Measurements from ENCODE around the gene ZMYM3.
"Not testable (repeated sequence)": the region's sequence is repeated elsewhere in the genome, so short reads cannot be mapped to it uniquely, and the experiment has no call there.

Gene ZMYM3

DNA sequence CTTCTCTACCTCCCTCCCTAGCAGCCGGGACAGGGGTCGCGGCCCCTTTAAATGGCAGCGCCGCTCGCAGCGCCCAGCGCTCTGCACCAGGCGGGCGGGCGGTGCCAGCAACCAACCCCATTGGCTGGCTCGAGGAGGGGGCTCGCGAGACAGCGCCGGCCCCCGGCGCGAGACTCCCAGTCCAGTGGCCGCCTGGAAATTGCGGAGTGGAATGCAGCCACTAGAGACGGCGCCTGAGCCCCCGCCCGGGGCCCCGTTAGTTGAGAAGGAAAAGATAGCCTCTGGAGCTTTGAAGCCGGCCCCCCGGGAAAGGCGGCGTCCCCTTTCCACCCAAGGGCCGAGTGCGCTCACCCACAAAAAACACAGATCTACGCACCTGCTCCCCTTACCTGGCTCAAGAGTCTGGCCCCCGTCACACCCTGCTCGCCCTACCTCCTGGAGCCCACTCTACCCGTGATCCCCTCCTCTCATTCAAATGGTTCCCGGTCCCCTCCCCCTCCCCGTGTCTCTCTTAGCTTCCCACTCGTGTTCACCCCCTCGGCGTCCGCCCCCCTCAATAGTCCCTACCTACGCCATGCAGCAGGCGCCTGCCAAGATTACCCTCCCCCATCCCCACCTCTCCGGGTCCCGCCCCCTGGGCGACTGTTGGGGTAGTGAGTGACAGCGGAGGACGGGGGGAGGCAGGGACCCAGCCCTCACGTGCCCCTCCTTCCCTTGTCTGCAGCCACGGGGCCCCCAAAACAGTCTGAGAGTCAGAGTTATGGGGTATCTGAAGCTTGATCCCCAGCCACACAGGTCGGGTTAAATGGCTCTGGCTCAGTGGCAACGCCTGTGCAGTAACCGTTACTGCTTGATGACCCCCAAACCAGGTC, at the start of gene ZMYM3:
Gene ZMYM3 (minus strand): TSS at position 49 of the 872 bp plus-strand sequence. CDS start 885 bp downstream, outside the sequence.
- DNase-seq (ENCODE audit: low read depth in 1 of 2, low spot score in 1 of 2): peak; percentile 50 to 58

DNA sequence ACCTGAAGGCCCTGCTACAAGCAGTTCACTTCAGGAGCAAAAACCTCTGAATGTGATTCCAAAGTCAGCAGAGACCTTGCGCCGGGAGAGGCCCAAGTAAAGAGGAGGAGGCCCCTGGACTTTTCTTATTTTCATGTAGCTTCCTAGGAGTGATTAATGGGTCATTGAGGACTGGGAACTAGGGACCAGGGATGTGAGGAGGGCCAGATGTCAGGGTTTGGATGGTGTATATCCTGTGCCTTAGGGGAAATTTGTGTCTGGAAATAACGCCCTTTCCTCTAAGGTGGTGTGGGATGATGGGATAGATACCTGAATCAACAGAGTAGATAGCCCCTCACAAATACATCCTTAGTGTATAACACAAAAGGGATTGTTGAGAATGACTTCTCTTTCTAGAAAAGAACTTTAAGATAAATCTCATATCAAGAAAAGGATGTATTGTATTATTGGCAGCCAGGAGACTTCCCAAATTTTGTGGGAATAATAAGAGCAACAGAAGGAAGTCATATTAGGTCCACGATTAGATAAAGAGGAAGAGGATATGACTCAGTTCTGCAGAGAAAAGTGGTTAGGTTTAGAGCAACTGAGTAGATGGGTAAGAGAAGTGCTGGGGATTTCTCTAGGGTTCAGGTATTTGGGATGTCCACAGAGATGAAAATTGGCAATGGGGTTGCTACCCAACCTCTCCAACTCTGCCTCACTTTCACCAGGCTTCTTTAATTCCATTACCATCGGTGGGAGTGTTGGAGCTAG, 48.7 kb upstream of the ZMYM3 start:
- no peak for DNase-seq (ENCODE audit: low read depth in 1 of 2, low spot score in 1 of 2)

DNA sequence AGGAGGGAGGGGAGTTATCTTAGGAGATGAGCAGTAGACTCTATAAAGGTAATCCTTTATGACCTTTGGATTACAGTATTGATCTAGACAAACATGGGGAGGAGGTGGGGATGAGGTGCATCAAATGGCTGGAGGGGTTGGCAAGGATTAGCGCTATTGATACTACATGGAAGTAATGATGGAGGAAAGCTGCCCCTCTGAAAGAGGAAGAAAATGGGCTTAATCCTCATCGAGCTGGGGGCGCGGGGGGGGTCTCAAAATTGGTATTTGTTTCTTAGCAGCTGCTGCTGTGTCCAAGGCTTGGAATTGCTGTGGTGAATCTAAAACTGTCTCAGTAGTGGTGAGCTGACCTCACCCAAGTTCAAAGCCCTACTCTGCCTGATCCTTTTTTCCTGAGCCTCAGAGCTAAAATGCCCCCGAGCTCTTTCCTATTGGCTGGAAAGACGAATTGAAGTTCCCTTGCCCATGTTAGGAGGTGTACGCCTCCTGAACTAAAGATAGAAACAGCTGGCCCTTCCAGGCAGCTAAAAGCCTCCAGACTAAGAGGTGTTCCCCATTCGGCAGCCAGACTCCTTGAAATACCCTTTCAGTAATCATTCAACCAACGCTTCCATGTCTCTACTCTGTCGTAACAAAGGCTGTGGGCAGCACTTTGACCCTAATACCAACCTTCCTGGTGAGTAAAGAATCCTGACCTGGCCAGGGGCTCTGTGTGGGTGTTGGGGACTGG, 47.4 kb upstream of the ZMYM3 start, which contains the start of gene ITGB1BP2:
Gene ITGB1BP2 (plus strand): TSS at position 556 of the 730 bp plus-strand sequence. CDS start 57 bp downstream, at position 613.
- DNase-seq (ENCODE audit: low read depth in 1 of 2, low spot score in 1 of 2): no peak

DNA sequence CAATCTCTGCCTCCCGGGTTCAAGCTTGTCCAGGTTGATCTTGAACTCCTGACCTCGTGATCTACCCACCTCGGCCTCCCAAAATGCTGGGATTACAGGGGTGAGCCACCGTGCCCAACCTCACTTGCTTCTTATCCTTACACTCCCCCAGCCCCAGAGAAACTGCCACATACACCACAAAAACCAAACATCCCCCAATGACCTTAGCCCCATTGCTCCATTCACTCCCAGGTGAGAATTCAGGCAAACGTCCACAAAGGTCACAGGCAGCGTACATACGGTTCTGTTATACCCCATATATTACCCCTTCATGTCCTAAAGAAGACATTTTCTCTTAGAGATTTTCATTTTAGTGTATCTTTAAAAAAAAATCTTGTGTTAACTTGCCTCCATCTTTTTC, 46.6 kb upstream of the ZMYM3 start:
- not testable (repeated sequence) for DNase-seq (ENCODE audit: low read depth in 1 of 2, low spot score in 1 of 2)

DNA sequence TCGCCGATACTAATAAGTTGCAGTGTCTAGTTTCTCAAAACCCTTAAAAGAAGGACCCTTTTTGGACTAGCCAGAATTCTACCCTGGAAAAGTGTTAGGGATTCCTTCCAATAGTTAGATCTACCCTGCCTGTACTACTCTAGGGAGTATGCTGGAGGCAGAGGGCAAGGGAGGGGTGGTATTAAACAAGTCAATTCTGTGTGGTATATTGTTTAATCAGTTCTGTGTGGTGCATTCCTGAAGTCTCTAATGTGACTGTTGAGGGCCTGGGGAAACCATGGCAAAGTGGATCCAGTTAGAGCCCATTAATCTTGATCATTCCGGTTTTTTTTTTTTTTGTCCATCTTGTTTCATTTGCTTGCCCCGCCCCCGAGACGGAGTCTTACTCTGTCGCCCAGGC, 46.1 kb upstream of the ZMYM3 start:
- DNase-seq (ENCODE audit: low read depth in 1 of 2, low spot score in 1 of 2): not testable (repeated sequence)

DNA sequence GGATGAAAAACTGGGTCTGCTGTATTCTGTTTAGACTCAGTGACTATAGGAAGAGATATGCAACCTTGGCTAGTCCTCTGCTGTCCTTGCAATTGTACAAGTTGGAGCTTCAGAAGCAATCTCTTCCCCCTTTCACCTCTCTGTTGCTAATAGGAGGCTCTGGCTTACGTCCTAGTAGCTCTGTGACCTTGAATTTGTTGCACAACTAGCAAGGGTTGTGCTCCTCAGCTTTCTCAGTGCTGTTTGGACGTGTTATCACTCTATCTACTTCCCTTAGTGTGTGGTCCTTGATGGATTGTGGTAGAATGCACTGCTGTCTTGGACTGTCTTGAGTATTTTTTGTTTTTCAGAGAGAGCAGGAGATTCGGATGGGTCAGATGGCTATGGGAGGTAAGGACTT, 44.2 kb upstream of the ZMYM3 start:
- no peak for DNase-seq (ENCODE audit: low read depth in 1 of 2, low spot score in 1 of 2)

DNA sequence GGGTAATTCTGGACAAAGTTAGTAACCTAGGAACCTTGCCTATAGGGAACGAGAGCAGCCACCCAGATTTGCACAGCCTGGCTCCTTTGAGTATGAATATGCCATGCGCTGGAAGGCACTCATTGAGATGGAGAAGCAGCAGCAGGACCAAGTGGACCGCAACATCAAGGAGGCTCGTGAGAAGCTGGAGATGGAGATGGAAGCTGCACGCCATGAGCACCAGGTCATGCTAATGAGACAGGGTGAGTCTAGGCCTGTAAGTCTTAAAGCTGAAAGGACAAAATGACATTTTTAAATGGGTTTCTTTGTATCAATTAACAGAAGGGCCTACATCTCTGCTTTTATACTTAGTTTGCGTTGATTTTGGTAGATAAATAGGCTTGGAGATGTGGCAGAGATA, 42.9 kb upstream of the ZMYM3 start:
- no peak for DNase-seq (ENCODE audit: low read depth in 1 of 2, low spot score in 1 of 2)

DNA sequence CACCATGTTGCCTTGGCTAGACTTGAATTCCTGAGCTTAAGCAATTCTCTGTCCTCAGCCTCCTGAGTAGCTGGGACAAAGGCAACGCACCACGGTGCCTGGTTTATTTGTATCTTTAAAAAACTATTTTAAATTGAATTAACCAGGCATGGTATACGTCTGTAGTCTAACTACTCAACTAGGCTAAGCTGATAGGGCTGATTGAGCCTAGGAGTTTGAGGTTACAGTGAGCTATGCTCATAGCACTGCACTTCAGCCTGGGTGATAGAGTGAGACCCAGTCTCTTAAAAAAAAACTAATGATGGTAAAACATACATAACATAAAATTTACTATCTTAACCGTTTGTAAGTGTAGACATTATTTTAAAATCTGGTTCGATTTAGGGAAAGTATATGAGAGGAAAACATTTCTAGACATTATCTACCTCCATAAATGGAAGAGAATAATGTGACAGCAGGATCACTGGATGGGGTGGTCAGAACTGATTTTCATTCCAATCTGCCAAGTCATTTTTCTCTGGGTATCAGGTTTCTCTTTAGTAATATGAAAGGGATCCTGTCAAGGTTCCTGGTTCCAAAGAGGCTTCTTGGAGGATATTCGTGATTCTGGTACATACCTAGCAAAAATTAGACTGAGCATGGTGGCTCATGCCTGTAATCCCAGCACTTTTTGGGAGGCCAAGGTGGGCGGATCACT, 38.9 kb upstream of the ZMYM3 start:
- no peak for DNase-seq (ENCODE audit: low read depth in 1 of 2, low spot score in 1 of 2)

DNA sequence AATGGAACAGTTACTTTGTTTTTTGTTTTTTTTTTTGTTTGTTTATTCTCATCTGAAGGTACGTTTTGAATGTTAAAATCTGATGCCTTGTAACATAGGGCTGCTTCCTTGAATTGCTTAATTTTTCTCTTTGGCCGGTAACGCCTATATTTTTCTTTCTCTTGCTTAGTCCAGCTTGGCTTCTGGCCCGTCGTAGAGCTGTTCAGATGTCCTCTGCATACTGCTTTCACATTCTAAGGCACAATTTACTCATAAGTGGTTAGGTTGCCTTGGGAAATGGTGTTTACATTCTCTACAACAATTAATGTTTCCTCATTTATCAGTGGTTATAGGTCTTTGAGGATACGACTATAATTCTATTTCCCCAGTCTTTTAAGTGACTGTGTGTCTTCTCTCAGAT, 37.4 kb upstream of the ZMYM3 start:
- DNase-seq (ENCODE audit: low read depth in 1 of 2, low spot score in 1 of 2): no peak

DNA sequence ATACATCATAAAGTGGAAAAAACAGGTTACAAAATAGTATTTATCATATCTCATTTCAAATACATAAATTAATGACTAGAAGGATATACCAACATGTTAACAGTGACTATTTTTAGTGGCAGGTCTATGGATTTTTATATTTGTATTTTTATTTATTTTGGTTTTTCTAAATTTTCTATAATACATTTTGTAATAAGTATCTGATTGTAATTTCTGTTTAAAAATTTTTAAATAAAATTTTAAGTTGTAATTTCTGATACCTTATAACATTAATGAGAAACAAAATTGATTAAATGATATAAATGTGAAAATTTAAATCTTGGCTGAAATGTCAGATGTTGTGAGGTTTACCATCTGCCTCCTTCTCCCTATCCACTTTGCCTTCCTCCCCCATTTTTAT, 32.0 kb upstream of the ZMYM3 start:
- DNase-seq (ENCODE audit: low read depth in 1 of 2, low spot score in 1 of 2): no peak

DNA sequence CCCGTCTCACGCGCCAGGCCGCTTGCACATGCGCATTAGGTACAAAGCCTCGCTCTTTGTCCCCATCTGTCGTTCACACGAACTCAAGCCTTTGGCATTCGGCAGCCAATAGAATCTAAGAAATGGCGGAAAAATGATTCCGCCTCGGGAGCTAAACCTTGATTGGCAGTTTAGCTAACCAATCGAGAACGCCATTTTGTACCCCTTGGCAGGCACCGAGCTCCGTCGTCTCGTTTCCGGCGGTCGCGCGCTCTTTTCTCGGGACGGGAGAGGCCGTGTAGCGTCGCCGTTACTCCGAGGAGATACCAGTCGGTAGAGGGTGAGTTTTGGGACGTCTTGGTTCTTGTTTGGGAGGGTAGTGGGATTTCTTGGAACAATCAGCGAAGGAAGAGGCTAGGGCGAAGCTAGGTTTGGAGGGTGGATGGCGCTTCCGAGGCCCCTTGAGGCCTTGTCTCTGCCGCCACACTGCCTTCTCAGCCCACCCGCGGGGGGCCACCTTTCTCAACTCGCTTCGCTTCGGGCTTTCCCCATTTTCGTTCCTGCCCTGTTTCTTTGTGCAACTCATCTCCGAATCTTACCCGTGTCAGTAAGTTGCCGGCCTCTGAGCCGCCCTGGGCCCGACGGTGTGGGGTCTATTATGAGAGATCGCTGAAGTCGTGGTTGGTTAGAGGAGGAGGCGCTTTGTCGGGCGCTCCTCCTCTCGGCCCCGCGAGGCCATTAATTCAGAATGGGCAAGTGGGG, 29.6 kb upstream of the ZMYM3 start, which contains the start of gene NONO:
Gene NONO (plus strand): TSS at position 233 of the 741 bp plus-strand sequence. CDS start 7,003 bp downstream, outside the sequence.
- peak; percentile 42 to 68 for DNase-seq (ENCODE audit: low read depth in 1 of 2, low spot score in 1 of 2)

DNA sequence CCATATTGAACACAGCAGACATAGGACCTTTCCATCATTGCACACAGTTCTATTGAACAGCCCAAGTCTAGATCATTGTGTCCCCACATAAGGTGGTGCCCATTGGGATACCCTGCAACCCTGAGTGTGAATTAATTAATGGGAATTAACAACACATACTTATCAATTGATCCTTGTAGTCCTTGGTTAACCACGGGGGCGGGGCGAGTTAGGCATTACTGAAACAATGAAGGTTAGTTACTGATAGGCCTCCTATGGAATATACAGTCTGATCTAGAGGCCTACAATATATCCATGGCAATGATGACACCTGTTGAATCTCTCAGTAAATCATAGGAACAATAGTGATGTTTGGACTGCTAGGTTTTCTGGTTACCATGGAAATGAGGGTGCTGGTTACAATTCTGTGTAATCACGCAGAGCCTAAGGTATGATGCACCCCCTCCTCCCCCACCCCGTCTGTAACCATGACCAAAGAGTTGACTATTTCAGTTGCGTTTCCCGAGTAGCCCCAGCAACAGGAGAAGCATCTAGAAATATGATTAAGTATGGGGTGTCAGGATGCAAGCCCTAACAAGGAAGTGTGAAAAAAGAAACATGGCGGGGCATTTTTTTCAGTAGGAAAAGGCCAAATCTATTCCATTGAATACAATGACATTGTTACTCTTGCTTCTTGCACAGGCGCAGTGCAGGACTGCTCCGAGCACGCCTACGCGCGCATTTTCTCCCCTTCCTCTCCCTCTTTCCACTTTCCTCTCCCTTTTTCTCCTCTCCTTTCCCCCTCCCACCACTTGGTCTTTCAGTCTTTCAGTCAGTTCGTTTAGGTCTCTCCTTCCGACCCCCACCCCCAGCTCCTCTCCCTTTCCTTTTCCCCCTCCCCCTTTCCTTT, 28.8 kb upstream of the ZMYM3 start:
- DNase-seq (ENCODE audit: low read depth in 1 of 2, low spot score in 1 of 2): peak in 1 of 2 donors; percentile 16

DNA sequence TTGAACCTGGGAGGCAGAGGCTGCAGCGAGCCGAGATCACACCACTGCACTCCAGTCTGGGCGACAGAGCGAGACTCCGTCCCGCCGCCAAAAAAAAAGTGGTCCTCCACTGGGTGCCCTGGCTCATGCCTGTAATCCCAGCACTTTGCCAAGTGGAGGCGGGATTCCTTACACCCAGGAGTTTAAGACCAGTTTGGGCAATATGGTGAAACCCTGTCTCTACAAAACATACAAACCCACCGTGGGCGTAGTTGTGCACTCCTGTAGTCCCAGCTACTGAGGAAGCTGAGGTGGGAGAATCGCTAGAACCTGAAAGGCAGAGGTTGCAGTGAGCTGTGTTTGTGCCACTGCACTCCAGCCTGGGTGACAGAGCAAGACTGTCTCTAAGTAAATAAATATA, 27.4 kb upstream of the ZMYM3 start:
- not testable (repeated sequence) for DNase-seq (ENCODE audit: low read depth in 1 of 2, low spot score in 1 of 2)

DNA sequence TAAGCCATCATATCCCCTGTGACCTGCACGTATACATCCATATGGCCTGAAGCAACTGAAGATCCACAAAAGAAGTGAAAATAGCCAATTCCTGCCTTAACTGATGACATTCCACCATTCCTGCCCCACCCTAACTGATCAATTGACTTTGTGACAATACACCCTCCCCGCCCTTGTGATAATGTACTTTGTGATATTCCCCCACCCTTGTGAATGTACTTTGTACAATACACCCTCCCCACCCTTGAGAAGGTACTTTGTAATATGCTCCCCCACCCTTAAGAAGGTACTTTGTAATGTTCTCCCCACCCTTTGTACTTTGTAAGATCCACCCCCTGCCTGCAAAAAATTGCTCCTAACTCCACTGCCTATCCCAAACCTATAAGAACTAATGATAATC, 18.4 kb upstream of the ZMYM3 start:
- DNase-seq (ENCODE audit: low read depth in 1 of 2, low spot score in 1 of 2): not testable (repeated sequence)

DNA sequence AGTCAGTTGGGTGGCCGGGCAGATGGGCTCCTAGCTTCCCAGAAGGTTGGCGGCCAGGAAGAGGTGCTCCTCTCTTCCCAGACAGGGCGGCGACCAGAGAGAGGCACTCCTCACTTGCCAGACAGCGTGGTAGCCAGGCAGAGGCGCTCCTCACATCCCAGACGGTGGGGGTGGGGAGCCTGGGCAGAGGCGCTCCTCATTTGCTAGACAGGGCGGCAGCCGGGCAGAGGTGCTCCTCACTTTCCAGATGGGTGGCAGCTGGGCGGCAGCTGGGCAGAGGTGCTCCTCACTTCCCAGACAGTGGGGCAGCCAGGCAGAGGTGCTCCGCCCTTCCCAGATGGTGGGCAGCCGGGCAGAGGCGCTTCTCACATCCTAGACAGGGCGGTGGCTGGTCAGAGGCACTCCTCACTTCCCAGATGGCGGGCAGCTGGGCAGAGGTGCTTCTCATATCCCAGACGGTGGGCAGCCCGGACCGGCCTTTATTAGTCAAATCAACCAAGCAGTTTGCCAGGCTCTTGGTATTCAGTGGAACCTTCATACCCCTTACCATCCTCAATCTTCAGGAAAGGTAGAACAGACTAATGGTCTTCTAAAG, 16.0 kb upstream of the ZMYM3 start:
- no peak for DNase-seq (ENCODE audit: low read depth in 1 of 2, low spot score in 1 of 2)

DNA sequence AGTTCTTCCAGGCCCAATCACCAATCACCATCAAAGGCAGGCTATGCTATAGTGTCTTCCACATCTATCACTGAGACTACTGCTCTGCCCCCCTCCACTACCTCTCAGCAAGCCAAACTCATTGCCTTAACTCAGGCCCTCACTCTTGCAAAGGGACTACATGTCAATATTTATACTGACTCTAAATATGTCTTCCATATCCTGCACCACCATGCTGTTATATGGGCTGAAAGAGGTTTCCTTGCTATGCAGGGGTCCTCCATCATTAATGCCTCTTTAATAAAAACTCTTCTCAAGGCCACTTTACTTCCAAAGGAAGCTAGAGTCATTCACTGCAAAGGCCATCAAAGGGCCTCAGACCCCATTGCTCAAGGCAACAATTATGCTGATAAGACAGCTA, 14.7 kb upstream of the ZMYM3 start:
- not testable (repeated sequence) for DNase-seq (ENCODE audit: low read depth in 1 of 2, low spot score in 1 of 2)

DNA sequence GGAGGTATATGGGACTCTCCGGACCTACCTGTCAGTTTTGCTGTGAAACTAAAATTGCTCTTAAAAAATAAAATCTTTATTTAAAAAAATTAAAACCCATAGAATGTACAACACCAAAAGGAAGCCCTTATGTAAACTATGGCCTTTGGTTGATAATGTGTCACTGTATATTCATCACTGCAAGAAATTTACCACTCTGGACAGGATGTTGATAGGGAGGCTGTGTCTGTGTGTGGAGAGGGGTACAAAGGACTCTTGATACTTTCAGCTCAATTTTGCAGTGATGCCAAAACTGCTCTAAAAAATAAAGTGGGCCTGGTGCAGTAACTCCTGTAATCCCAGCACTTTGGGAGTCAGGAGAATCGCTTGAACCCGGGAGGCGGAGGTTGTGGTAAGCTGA, 2.9 kb upstream of the ZMYM3 start:
- DNase-seq (ENCODE audit: low read depth in 1 of 2, low spot score in 1 of 2): no peak

DNA sequence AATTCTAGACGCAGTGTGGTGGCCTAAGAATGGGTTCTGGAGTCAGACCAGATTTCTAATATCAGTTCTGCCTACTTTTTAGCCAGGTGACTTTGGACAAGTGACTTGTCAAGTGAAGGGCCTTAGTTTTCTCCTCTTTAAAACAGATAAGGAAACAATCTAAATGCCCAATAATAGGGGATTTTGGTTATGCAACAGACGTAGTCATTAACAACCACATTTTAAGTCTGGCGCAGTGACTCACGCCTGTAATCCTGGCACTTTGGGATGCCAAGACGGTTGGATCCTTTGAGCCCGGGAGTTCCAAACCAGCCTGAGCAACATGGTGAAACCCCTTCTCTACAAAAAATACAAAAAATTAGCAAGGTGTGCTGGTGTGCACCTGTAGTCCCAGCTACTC, 2.1 kb upstream of the ZMYM3 start:
- DNase-seq (ENCODE audit: low read depth in 1 of 2, low spot score in 1 of 2): no peak
